Measurements from ENCODE around the gene PCSK9. TPM values are rescaled to one million over a fixed set of nuclear protein-coding genes. Genes with fewer than 3 reads are reported as not detected.

Gene PCSK9
- total and polyA plus RNA-seq, 9 of the 15 experiments (the other 6 are each of a cell fraction or from before 2014, with no cell fraction given) = 3.2 to 58.6 (median 24.7) TPM

DNA sequence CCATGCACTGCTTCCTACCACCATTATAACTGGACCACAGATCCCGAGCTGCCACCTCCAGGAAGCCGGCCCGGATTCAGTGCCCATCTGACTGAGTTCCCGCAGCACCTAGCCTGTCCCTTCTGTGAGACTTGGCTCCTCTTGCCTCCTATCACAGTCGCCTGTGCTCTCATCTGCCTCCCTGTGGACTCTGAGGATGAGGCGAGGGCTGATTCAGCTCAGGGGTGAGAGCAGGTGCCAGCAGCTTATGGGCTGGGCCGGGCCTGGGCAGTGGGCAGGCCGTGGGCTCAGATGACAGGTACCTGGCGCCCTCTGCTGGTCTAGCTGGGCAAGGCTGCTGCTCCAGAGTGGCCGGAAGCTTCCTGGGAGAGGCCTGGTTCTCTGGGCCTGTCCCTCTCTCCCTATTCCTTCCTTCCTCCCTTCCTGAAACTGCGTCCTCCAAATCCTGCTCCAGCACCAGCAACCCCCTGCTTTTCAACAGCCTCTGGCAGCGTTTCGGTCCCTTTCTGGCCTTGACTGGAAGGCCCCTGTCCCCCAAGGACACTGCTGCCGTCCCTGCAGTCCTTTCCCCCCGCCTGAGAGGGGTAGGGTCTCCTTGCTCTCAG, 17.3 kb upstream of the PCSK9 start (continued):
- TF ChIP-seq, protein P1, sequence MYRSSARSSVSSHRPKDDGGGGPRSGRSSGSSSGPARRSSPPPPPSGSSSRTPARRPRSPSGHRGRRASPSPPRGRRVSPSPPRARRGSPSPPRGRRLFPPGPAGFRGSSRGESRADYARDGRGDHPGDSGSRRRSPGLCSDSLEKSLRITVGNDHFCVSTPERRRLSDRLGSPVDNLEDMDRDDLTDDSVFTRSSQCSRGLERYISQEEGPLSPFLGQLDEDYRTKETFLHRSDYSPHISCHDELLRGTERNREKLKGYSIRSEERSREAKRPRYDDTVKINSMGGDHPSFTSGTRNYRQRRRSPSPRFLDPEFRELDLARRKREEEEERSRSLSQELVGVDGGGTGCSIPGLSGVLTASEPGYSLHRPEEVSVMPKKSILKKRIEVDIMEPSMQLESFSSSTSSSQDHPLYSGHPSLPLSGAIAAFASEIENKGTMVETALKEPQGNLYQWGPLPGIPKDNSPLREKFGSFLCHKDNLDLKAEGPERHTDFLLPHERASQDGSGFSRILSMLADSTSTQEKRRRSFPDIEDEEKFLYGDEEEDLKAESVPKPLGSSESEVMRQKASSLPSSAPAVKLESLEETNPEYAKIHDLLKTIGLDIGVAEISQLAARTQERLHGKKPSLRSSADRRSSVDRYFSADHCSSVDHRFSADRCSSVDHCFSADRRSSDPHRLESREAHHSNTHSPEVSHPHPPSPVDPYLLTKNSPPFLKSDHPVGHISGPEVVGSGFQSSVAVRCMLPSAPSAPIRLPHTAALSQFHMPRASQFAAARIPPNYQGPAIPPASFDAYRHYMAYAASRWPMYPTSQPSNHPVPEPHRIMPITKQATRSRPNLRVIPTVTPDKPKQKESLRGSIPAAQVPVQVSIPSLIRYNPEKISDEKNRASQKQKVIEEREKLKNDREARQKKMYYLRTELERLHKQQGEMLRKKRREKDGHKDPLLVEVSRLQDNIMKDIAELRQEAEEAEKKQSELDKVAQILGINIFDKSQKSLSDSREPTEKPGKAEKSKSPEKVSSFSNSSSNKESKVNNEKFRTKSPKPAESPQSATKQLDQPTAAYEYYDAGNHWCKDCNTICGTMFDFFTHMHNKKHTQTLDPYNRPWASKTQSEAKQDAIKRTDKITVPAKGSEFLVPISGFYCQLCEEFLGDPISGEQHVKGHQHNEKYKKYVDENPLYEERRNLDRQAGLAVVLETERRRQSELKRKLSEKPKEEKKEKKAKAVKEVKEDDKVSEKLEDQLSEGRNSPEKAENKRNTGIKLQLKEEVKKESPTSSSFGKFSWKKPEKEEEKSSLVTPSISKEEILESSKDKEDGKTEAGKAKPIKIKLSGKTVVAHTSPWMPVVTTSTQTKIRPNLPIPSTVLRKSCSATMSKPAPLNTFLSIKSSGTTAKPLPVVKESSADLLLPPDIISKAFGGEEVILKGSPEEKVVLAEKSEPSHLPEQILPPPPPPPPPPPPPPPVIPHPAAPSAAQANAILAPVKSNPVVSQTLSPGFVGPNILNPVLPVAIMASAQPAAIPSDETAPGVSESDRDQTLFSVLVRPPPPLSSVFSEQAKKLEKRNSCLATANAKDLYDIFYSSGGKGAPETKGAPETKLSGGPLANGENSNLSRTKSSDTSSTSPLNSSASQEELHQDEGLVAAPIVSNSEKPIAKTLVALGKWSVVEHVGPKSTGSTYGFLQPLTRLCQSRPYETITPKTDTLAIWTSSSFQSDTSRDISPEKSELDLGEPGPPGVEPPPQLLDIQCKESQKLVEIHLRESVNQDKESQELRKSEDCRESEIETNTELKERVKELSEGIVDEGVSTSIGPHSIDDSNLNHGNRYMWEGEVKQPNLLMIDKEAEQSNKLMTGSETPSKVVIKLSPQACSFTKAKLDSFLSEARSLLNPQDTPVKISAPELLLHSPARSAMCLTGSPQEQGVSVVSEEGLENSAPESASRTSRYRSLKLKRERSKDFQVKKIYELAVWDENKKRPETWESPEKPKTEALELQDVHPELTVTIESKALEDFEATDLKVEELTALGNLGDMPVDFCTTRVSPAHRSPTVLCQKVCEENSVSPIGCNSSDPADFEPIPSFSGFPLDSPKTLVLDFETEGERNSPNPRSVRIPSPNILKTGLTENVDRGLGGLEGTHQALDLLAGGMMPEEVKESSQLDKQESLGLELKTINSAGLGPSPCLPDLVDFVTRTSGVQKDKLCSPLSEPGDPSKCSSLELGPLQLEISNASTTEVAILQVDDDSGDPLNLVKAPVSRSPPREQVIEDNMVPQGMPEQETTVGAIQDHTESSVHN (IDR thresholded peaks at IDR 0.05; ENCODE audit: borderline replicate concordance in 1 of 2, low read depth in 1 of 2) = no peak
- TF ChIP-seq ARHGAP35 (IDR thresholded peaks at IDR 0.05; ENCODE audit: partially characterized antibody) = no peak
- no peak for TF ChIP-seq KDM5B (IDR thresholded peaks at IDR 0.05; ENCODE audit: insufficient replicate concordance, low read depth, low read length)
- TF ChIP-seq RNF2 (IDR thresholded peaks at IDR 0.05) = no peak
- TF ChIP-seq LEF1 (IDR thresholded peaks at IDR 0.05) = no peak
- TF ChIP-seq NELFE (IDR thresholded peaks at IDR 0.05; ENCODE audit: insufficient read depth, insufficient read length) = no peak
- TF ChIP-seq, protein P2, sequence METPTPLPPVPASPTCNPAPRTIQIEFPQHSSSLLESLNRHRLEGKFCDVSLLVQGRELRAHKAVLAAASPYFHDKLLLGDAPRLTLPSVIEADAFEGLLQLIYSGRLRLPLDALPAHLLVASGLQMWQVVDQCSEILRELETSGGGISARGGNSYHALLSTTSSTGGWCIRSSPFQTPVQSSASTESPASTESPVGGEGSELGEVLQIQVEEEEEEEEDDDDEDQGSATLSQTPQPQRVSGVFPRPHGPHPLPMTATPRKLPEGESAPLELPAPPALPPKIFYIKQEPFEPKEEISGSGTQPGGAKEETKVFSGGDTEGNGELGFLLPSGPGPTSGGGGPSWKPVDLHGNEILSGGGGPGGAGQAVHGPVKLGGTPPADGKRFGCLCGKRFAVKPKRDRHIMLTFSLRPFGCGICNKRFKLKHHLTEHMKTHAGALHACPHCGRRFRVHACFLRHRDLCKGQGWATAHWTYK (CRISPR knock-in tag; IDR thresholded peaks at IDR 0.05) = no peak
- no peak for TF ChIP-seq NFIX (CRISPR knock-in tag; IDR thresholded peaks at IDR 0.05; ENCODE audit: low read depth)
- TF ChIP-seq, protein P3, sequence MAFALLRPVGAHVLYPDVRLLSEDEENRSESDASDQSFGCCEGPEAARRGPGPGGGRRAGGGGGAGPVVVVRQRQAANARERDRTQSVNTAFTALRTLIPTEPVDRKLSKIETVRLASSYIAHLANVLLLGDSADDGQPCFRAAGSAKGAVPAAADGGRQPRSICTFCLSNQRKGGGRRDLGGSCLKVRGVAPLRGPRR (CRISPR knock-in tag; IDR thresholded peaks at IDR 0.05) = no peak
- TF ChIP-seq KLF16 (IDR thresholded peaks at IDR 0.05) = 0 out of 2 replicates have a peak, but pooled peaks have one; percentile 19
- TF ChIP-seq NR4A1 (CRISPR knock-in tag; IDR thresholded peaks at IDR 0.05) = no peak
- TF ChIP-seq NR4A1 (tag; IDR thresholded peaks at IDR 0.05) = no peak
- TF ChIP-seq GTF2F1 (IDR thresholded peaks at IDR 0.05; ENCODE audit: low read depth, low read length) = no peak
- no peak for TF ChIP-seq CBX5 (IDR thresholded peaks at IDR 0.05; ENCODE audit: borderline replicate concordance, low read depth)
- no peak for TF ChIP-seq NCOA2 (IDR thresholded peaks at IDR 0.05; ENCODE audit: partially characterized antibody in 2 of 2)
- TF ChIP-seq TOE1 (IDR thresholded peaks at IDR 0.05; ENCODE audit: borderline replicate concordance) = 0 out of 2 replicates have a peak, but pooled peaks have one; percentile 39
- TF ChIP-seq TOE1 (CRISPR knock-in tag; IDR thresholded peaks at IDR 0.05; ENCODE audit: borderline replicate concordance, low read depth) = no peak
- peak; percentile 36; the same call in 1 of the 2 replicates for TF ChIP-seq ATF7 (IDR thresholded peaks at IDR 0.05)
